Prostate gland (tissue), 2 donors: Measurements from ENCODE around the gene KIF5C.

Source experiments
- POLR2A ChIP-seq: fragments of 450-650 bp; IDR thresholded peaks from one replicate; pipeline ENCODE4 v1.6.1; 2016; ENCODE audit warnings: antibody characterized with exemption, mild to moderate bottlenecking
- POLR2AphosphoS5 ChIP-seq: sonication (generic); formaldehyde crosslinking; IDR thresholded peaks from one replicate; pipeline ENCODE4 v1.6.1; 2017; ENCODE audit warnings: antibody characterized with exemption
- TF ChIP-seq, protein P1 (sequence below), 4 experiments: fragments of 200-600 bp in 2 of 4; fragments of 450-650 bp in 2 of 4; sonication (generic) in 2 of 4; IDR thresholded peaks; 1 replicate in 3 of 4; 2 replicates in 1 of 4; pipeline ENCODE4 v1.5.1; 2016 to 2019; ENCODE audit warnings: antibody characterized with exemption in 4 of 4, mild to moderate bottlenecking in 2 of 4, moderate library complexity in 2 of 4

DNA sequence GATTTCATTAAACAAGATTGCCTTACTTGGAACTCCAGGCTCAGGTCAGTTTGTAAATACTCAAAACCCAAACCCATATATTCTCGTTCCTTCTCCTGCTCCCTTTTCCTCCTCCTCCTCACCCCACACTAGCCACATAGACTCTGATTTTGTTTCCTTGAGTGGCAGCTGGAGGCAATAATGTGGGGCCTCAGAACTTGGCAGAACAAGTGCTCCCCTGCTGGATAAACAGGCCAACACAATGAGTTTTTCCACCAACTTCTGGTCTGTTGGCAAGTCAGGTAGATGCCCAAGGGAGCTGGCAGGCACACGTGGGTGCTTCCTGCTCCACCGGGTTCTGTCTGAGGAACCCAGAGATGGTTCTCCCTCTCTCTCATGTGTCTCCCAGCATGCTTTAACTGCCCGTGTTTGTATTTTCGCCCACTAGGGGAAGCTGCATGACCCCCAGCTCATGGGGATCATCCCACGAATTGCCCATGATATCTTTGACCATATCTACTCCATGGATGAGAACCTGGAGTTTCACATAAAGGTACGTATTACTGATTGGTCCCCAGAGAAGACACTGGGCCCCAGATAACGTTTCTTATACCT lies 61.9 kb downstream of the KIF5C start:
- TF ChIP-seq, protein P1, sequence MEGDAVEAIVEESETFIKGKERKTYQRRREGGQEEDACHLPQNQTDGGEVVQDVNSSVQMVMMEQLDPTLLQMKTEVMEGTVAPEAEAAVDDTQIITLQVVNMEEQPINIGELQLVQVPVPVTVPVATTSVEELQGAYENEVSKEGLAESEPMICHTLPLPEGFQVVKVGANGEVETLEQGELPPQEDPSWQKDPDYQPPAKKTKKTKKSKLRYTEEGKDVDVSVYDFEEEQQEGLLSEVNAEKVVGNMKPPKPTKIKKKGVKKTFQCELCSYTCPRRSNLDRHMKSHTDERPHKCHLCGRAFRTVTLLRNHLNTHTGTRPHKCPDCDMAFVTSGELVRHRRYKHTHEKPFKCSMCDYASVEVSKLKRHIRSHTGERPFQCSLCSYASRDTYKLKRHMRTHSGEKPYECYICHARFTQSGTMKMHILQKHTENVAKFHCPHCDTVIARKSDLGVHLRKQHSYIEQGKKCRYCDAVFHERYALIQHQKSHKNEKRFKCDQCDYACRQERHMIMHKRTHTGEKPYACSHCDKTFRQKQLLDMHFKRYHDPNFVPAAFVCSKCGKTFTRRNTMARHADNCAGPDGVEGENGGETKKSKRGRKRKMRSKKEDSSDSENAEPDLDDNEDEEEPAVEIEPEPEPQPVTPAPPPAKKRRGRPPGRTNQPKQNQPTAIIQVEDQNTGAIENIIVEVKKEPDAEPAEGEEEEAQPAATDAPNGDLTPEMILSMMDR (IDR thresholded peaks at IDR 0.05), result peak in 1 of 4 experiments; percentile 5
- no peak for TF ChIP-seq POLR2A
- no peak for TF ChIP-seq POLR2AphosphoS5
